Natural killer cell (primary cell): Measurements from ENCODE around the gene SH3BGRL3. TPM values are rescaled to one million over a fixed set of nuclear protein-coding genes. Genes with fewer than 3 reads are reported as not detected.

Experiments used
- ATAC-seq, 3 donors: fragments of 150-1000 bp in 2 of 3; fragments of 200-7000 bp in 1 of 3; cut with Tn5 transposase; 1 replicate in 1 of 3; 2 replicates in 2 of 3; pipeline ENCODE4 v1.10.0; 2021; ENCODE audit warnings: mild to moderate bottlenecking in 2 of 3, moderate library complexity in 2 of 3
- DNase-seq, 2 donors: peaks; one replicate each; pipeline versions ENCODE4 v3.0.0 to v3.0.0-alpha.2; 2013 to 2021; ENCODE audit warnings: mixed read lengths in 1 of 2
- H3K27ac ChIP-seq: one replicate; pipeline ENCODE4 v1.5.1; 2013; ENCODE audit warnings: mild to moderate bottlenecking, low read length
- H3K27me3 ChIP-seq: one replicate; pipeline ENCODE4 v1.6.1; 2013; ENCODE audit warnings: low read length; ENCODE audit not compliant: control insufficient read depth, insufficient read depth
- H3K36me3 ChIP-seq: one replicate; pipeline ENCODE4 v1.6.1; 2013; ENCODE audit warnings: low read length; ENCODE audit not compliant: control insufficient read depth, insufficient read depth
- H3K4me1 ChIP-seq: one replicate; pipeline ENCODE4 v1.6.1; 2013; ENCODE audit warnings: low read length; ENCODE audit not compliant: control insufficient read depth, insufficient read depth
- H3K4me3 ChIP-seq: one replicate; pipeline ENCODE4 v1.5.1; 2013; ENCODE audit warnings: low read length
- H3K9me3 ChIP-seq: one replicate; pipeline ENCODE4 v1.6.1; 2013; ENCODE audit warnings: low read length; ENCODE audit not compliant: control insufficient read depth, insufficient read depth
- H3K27ac Mint-ChIP-seq, 2 donors: one replicate each; pipeline ENCODE4 v1.8.0; 2022; ENCODE audit warnings: mild to moderate bottlenecking in 2 of 2, mixed read lengths in 2 of 2, moderate library complexity in 1 of 2
- H3K27me3 Mint-ChIP-seq, 2 donors: one replicate each; pipeline ENCODE4 v1.8.0; 2022; ENCODE audit warnings: low read depth in 2 of 2, mixed read lengths in 2 of 2
- H3K36me3 Mint-ChIP-seq: one replicate; pipeline ENCODE4 v1.8.0; 2022; ENCODE audit warnings: mixed read lengths
- H3K4me1 Mint-ChIP-seq, 2 donors: one replicate each; pipeline ENCODE4 v1.8.0; 2022; ENCODE audit warnings: mixed read lengths in 2 of 2
- H3K4me3 Mint-ChIP-seq: one replicate; pipeline ENCODE4 v1.8.0; 2022; ENCODE audit warnings: mild to moderate bottlenecking, moderate library complexity, mixed read lengths
- H3K9me3 Mint-ChIP-seq, 2 donors: one replicate each; pipeline ENCODE4 v1.8.0; 2022; ENCODE audit warnings: mixed read lengths in 2 of 2
- WGBS: methylation state at CpG from one replicate; pipeline ENCODE4 v1.1.7; 2013; ENCODE audit warnings: missing lambda C conversion rate; ENCODE audit not compliant: insufficient coverage; 5-methylcytosine and 5-hydroxymethylcytosine counted together
- intact Hi-C: fragments of 100-400 bp; cut with micrococcal nuclease; formaldehyde crosslinking; loops from one replicate; pipeline ENCODE4 v1.14.2; 2022
- total RNA-seq, 4 donors: library from RNA; stranded (reverse); fragments of 120-200 nt in 1 of 4; gene quantifications; one replicate each; pipeline versions ENCODE4 v1.2.3 to v1.2.4, GENCODE V29; 2013 to 2022
- TF ChIP-seq, protein P1 (sequence below): fragments of 200-600 bp; IDR thresholded peaks from one replicate; pipeline ENCODE4 v1.8.0; 2022; ENCODE audit warnings: antibody characterized with exemption

SH3BGRL3 gene
- total RNA-seq, 3 donors from 2014 or later (not counting 1 experiment from before 2014, with no cell fraction given): 396 to 488 (median 437) TPM

DNA sequence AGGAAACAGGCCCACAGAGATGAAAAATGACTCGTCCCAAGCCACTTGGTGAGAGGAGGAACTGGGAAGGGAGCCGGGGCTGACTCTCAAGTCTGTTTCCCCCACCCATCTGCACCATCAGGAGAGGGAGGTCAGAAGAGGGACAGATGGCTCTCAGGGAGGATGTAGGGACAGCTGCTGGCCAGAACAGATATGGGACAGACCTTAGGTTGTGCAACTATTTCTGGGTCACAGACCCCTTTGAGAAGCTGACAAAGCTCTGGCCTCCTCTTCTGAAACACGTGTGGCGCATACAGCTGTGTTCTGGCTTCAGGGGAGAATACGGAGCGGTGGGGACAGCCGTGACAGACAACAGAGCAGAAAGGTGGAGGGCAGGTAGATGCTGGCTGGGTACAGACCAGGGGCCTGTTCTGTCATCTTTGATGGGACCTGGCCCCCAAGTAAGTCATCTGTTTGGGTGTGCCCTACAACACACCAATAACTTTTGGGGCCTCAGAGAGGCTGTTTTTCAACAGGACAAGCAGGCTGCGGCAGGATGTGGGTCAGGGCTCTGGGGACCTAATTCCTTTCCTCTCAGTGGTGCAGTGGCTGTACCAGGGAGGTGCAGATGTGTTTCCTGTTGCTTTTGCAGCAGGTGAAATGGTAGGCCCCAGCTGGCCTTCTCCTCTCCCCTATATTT, 7.3 kb downstream of the SH3BGRL3 start:
- peak overlapping the region; percentile 84 for H3K4me3 Mint-ChIP-seq
- TF ChIP-seq, protein P1, sequence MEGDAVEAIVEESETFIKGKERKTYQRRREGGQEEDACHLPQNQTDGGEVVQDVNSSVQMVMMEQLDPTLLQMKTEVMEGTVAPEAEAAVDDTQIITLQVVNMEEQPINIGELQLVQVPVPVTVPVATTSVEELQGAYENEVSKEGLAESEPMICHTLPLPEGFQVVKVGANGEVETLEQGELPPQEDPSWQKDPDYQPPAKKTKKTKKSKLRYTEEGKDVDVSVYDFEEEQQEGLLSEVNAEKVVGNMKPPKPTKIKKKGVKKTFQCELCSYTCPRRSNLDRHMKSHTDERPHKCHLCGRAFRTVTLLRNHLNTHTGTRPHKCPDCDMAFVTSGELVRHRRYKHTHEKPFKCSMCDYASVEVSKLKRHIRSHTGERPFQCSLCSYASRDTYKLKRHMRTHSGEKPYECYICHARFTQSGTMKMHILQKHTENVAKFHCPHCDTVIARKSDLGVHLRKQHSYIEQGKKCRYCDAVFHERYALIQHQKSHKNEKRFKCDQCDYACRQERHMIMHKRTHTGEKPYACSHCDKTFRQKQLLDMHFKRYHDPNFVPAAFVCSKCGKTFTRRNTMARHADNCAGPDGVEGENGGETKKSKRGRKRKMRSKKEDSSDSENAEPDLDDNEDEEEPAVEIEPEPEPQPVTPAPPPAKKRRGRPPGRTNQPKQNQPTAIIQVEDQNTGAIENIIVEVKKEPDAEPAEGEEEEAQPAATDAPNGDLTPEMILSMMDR: no peak

DNA sequence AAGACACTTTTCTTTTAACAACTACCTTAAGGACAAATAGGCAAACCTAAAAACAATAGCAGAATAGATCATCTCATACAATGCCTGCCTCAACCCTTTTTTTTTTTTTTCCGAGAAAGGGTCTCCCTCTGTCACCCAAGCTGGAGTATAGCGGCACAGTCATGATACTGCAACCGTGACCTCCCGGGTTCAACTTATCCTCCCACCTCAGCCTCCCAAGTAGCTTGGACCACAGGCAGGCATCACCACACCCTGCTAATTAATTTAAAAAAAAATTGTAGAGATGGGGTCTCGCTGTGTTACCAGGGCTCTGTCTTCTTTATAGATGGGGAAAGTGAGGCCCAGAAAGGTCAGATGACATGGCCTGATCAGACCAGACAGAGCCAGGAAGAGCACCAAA, 7.9 kb downstream of the SH3BGRL3 start:
- no peaks in the 10 kb centered on the region for H3K27me3 Mint-ChIP-seq
- H3K27ac Mint-ChIP-seq: peak overlapping the region; percentile 86 to 96
- Histone ChIP-seq H3K27me3 (no peaks in the 10 kb centered on the region), H3K27ac (peak overlapping the region; percentile 92), H3K36me3 (peaks cover 9% of the 10 kb centered on the region), H3K4me3 (no peak overlapping the region), H3K9me3 (no peaks in the 10 kb centered on the region), H3K4me1 (peaks cover 97% of the 10 kb centered on the region)
- TF ChIP-seq, protein P1: no peak
- ATAC-seq: no peak
- no peaks in the 10 kb centered on the region for H3K36me3 Mint-ChIP-seq
- no peak for DNase-seq
- H3K4me3 Mint-ChIP-seq: peak overlapping the region; percentile 84
- peaks cover 63 to 88% of the 10 kb centered on the region in 2 donors for H3K4me1 Mint-ChIP-seq
- WGBS: 22% methylated on average over 4 of the region's 5 CpGs
- no peaks in the 10 kb centered on the region for H3K9me3 Mint-ChIP-seq
- intact Hi-C loops: no loop called here

More for the DNA sequence above, 7.3 kb downstream of the SH3BGRL3 start:
- H3K9me3 ChIP-seq: no peaks in the 10 kb centered on the region
- peak; percentile 49 to 85 for DNase-seq
- Mint-ChIP-seq H3K27me3 (no peaks in the 10 kb centered on the region), H3K27ac (peak overlapping the region; percentile 86 to 96), H3K9me3 (no peaks in the 10 kb centered on the region), H3K36me3 (no peaks in the 10 kb centered on the region), H3K4me1 (peaks cover 68 to 91% of the 10 kb centered on the region in 2 donors)
- ATAC-seq: peak; percentile 16 to 42 (median 38)
- intact Hi-C loops: no loop called here
- H3K27me3 ChIP-seq: no peaks in the 10 kb centered on the region
- H3K36me3 ChIP-seq: peaks cover 14% of the 10 kb centered on the region
- no peak overlapping the region for H3K4me3 ChIP-seq
- 3% methylated on average over 8 of the region's 8 CpGs for WGBS
- peaks cover 100% of the 10 kb centered on the region for H3K4me1 ChIP-seq
- H3K27ac ChIP-seq: peak overlapping the region; percentile 92

DNA sequence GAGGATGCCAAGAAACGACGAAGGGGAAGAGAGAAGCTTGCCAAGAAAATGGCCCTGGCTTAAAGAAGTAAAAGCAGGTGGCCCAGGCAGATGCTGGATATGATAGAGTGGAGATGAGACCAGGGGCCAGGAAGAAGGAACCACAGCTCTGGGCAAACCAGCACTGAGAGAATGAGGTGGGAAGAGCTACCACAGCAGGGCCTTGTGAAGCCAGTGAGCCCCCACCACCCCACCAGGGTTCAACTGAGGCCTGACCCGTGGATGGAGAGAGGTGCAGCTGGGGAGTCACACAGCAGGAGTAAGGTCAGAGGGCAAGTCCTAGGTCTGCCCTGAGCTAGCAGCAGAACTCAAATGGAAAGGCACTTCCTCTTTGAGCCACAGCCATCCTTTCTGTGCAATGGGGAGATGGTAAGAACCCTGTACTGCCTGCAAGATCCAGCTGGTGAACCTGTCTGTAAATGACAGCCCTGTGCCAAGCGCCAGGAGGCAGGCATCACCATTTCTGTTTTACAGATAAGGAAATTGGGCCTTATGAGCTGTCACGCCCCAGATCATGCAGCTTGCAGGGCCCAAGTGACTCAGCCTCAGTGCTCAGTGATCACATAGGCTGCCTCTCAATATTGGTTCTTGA, 8.5 kb downstream of the SH3BGRL3 start:
- peaks cover 57 to 82% of the 10 kb centered on the region in 2 donors for H3K4me1 Mint-ChIP-seq
- no peaks in the 10 kb centered on the region for H3K9me3 ChIP-seq

More for the DNA sequence above, 8.5 kb downstream of the SH3BGRL3 start:
- H3K27ac ChIP-seq: peak overlapping the region; percentile 92
- Mint-ChIP-seq H3K36me3 (no peaks in the 10 kb centered on the region), H3K27me3 (no peaks in the 10 kb centered on the region), H3K27ac (peak overlapping the region; percentile 86 to 96), H3K4me3 (peak overlapping the region; percentile 84), H3K9me3 (no peaks in the 10 kb centered on the region)
- H3K4me1 ChIP-seq: peaks cover 95% of the 10 kb centered on the region
- DNase-seq (peak in 1 of 2 donors; percentile 74), ATAC-seq (peak in 1 of 3 donors; percentile 10)
- TF ChIP-seq, protein P1: no peak
- no peaks in the 10 kb centered on the region for H3K27me3 ChIP-seq
- intact Hi-C loops: no loop called here
- peaks cover 3% of the 10 kb centered on the region for H3K36me3 ChIP-seq
- WGBS: 17% methylated on average over 5 of the region's 5 CpGs
- no peak overlapping the region for H3K4me3 ChIP-seq
